Nephron progenitor cell (in vitro differentiated cells): ENCODE results near the gene FPR3.

Experiments
- DNase-seq: peaks from one replicate; pipeline ENCODE4 v3.0.0; 2021
- H3K27ac Mint-ChIP-seq: 2 replicates; pipeline ENCODE4 v1.8.0; 2021; ENCODE audit warnings: mild to moderate bottlenecking, moderate library complexity, mixed read lengths
- H3K27me3 Mint-ChIP-seq: 2 replicates; pipeline ENCODE4 v1.8.0; 2021; ENCODE audit warnings: mild to moderate bottlenecking, low read depth, mixed read lengths; ENCODE audit not compliant: poor library complexity
- H3K36me3 Mint-ChIP-seq: 2 replicates; pipeline ENCODE4 v1.8.0; 2021; ENCODE audit warnings: low read depth, mixed read lengths
- H3K4me1 Mint-ChIP-seq: 2 replicates; pipeline ENCODE4 v1.8.0; 2021; ENCODE audit warnings: mixed read lengths
- H3K4me3 Mint-ChIP-seq: 2 replicates; pipeline ENCODE4 v1.8.0; 2021; ENCODE audit warnings: mild to moderate bottlenecking, moderate library complexity, mixed read lengths
- H3K9me3 Mint-ChIP-seq: 2 replicates; pipeline ENCODE4 v1.8.0; 2021; ENCODE audit warnings: mild to moderate bottlenecking, moderate library complexity, mixed read lengths
- TF ChIP-seq, protein P1 (sequence below): fragments of 200-600 bp; sonication (generic); IDR thresholded peaks from 2 replicates; pipeline ENCODE4 v1.5.0; 2021; ENCODE audit warnings: antibody characterized with exemption

The FPR3 gene

DNA sequence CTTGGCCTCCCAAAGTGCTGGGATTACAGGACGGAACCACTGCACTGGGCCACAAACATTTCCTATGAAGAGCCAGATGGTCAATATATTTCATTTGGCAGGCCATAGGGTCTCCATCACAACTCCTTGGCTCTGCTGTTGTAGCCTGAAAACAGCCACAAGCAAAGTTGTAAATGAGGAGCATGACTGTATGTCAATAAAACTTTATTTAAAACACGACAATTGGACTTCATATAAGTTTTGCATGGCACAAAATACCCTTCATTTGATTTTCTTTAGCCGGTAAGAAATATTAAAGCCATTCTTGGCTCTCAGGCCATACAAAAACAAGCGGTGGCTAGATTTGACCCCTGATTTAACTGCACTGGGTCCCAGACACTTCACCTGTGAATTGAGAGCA lies 40.2 kb upstream of the FPR3 start:
- H3K9me3 Mint-ChIP-seq, result peaks cover 55% of the 10 kb centered on the region
- no peak overlapping the region for H3K4me3 Mint-ChIP-seq
- TF ChIP-seq, protein P1, sequence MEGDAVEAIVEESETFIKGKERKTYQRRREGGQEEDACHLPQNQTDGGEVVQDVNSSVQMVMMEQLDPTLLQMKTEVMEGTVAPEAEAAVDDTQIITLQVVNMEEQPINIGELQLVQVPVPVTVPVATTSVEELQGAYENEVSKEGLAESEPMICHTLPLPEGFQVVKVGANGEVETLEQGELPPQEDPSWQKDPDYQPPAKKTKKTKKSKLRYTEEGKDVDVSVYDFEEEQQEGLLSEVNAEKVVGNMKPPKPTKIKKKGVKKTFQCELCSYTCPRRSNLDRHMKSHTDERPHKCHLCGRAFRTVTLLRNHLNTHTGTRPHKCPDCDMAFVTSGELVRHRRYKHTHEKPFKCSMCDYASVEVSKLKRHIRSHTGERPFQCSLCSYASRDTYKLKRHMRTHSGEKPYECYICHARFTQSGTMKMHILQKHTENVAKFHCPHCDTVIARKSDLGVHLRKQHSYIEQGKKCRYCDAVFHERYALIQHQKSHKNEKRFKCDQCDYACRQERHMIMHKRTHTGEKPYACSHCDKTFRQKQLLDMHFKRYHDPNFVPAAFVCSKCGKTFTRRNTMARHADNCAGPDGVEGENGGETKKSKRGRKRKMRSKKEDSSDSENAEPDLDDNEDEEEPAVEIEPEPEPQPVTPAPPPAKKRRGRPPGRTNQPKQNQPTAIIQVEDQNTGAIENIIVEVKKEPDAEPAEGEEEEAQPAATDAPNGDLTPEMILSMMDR, result no peak
- no peaks in the 10 kb centered on the region for H3K36me3 Mint-ChIP-seq
- H3K27ac Mint-ChIP-seq, result no peak overlapping the region
- DNase-seq, result no peak
- H3K27me3 Mint-ChIP-seq, result no peaks in the 10 kb centered on the region
- H3K4me1 Mint-ChIP-seq, result no peaks in the 10 kb centered on the region

DNA sequence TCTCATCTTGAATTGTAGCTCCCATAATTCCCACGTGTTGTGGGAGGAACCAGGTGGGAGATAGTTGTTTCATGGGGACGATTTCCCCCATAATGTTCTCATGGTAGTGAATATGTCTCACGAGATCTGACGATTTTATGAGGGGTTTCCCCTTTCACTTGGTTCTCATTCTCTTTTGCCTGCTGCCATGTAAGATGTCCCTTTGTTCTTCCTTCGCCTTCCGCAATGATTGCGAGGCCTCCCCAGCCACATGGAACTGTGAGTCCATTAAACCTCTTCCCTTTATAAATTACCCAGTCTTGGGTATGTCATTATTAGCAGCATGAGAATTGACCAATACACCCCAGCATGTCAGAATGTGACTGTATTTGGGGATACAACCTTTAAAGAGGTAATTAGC lies 39.4 kb upstream of the FPR3 start:
- TF ChIP-seq, protein P1, result no peak
- Mint-ChIP-seq H3K36me3 (no peaks in the 10 kb centered on the region), H3K27ac (no peak overlapping the region), H3K4me1 (no peaks in the 10 kb centered on the region), H3K9me3 (peaks cover 55% of the 10 kb centered on the region), H3K27me3 (peaks cover 2% of the 10 kb centered on the region), H3K4me3 (no peak overlapping the region)
- no peak for DNase-seq

DNA sequence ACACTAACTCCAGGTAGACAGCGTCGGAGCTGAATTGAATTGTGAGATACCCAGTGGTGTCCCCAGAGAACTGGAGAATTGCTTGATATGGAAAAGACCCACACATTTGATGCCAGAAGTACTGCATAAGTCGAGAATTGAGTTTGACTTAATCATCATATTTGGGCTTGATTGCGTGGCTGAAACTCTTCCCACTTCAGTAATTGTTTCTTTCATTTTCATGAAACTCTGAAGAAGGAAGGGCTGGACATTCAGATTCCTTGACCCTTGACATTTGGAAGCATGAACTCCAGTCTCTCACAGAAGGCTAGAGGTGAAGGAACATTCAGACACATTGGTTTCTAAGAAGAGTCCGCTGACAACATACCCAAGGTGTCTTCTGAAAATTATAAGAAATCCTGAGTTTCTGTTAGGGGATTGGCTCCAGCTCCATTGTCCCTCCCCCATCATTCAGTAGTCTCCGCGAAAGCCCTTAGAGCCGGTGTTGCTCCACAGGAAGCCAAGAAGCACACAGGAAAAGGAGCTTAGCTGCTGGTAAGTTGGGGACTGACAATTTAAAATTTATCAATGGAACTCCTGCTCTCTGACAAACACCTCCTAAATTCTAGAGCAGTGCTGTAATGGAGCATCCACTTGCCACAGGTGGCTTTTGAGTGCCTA lies 34.1 kb upstream of the FPR3 start, which contains the start of gene FPR2:
Gene FPR2, plus strand, starts transcription at position 484 of the 660 bp plus-strand sequence. CDS start 7,479 bp downstream, outside the sequence.
- TF ChIP-seq, protein P1, result no peak
- H3K36me3 Mint-ChIP-seq, result no peaks in the 10 kb centered on the region
- peaks cover 54% of the 10 kb centered on the region for H3K9me3 Mint-ChIP-seq
- H3K4me1 Mint-ChIP-seq, result no peaks in the 10 kb centered on the region
- H3K4me3 Mint-ChIP-seq, result no peak within 1 kb of the TSS
- no peak for DNase-seq
- H3K27me3 Mint-ChIP-seq, result peaks cover 9% of the 10 kb centered on the region
- no peak within 1 kb of the TSS for H3K27ac Mint-ChIP-seq

DNA sequence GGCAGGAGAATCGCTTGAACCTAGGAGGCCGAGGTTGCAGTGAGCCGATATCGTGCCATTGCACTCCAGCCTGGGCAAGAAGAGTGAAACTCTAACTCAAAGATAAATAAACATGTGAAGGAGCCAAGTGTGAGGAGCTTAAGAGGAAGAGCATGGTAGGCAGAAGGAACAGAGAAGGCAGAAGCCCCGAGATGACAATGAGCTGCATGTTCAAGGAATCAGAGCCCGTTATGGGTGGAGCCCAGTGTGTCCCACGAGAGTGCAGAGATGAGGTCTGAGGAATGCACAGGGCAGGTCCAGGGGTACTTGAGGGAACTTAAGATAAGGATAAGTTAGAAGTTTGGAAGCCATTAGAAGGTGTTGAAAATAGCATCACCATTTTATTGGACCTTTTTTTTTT lies 33.3 kb upstream of the FPR3 start:
- no peaks in the 10 kb centered on the region for H3K36me3 Mint-ChIP-seq
- H3K27ac Mint-ChIP-seq, result no peak overlapping the region
- DNase-seq, result no peak
- no peak overlapping the region for H3K4me3 Mint-ChIP-seq
- TF ChIP-seq, protein P1, result no peak
- peaks cover 9% of the 10 kb centered on the region for H3K27me3 Mint-ChIP-seq
- H3K9me3 Mint-ChIP-seq, result peaks cover 49% of the 10 kb centered on the region
- no peaks in the 10 kb centered on the region for H3K4me1 Mint-ChIP-seq

DNA sequence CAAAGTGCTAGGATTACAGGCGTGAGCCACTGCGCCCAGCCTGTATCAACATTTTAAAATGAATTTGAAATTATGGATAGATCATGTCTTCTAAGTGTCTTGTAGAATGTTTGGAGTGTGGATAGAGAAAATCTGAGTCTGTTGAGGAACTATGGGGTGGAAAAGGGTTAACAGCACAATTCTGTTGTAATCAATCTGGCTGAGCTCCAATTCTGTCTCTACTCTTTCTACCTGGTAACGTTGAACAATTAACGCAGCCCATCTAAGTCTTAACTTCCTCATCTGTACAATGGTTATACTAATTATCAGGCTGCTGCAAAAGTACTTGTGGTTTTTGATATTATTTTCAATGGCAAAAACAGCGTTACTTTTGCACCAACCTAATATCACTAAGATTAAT lies 29.9 kb upstream of the FPR3 start:
- Mint-ChIP-seq H3K36me3 (no peaks in the 10 kb centered on the region), H3K4me1 (no peaks in the 10 kb centered on the region), H3K27me3 (peaks cover 12% of the 10 kb centered on the region), H3K9me3 (peaks cover 45% of the 10 kb centered on the region), H3K4me3 (no peak overlapping the region), H3K27ac (no peak overlapping the region)
- no peak for DNase-seq
- TF ChIP-seq, protein P1, result no peak

DNA sequence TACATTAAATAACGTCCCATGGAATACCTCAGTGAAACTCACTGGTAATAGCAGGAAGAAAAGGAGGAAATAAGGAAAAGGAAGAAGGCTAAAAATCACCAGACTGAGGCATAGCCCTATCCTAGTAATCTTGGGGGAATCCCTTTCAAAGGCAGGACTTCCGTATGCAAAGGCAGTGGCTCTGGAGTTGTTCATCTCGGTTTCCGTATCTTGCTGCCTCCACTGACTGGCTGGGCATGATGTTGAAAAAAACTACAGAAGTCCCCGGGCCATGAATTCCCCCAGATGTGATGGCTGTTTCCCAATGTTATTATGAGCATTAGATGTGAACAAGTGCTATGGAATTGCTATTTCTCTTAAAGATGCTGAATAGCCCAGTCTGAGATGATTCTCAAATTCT lies 28.5 kb upstream of the FPR3 start:
- H3K9me3 Mint-ChIP-seq, result peaks cover 46% of the 10 kb centered on the region
- DNase-seq, result no peak
- peaks cover 9% of the 10 kb centered on the region for H3K27me3 Mint-ChIP-seq
- H3K36me3 Mint-ChIP-seq, result no peaks in the 10 kb centered on the region
- H3K27ac Mint-ChIP-seq, result no peak overlapping the region
- no peaks in the 10 kb centered on the region for H3K4me1 Mint-ChIP-seq
- no peak overlapping the region for H3K4me3 Mint-ChIP-seq
- TF ChIP-seq, protein P1, result no peak
